NB4 (cell line): ENCODE data around the gene PLCH1.

Experiments used
- DNase-seq: peaks from one replicate; pipeline ENCODE4 v3.0.0; 2010; ENCODE audit warnings: low read depth
- H3K4me3 ChIP-seq: one replicate; pipeline ENCODE4 v1.5.1; 2011; ENCODE audit warnings: mild to moderate bottlenecking, low read depth, low read length, moderate library complexity
- CTCF ChIP-seq: IDR thresholded peaks from one replicate; pipeline ENCODE4 v1.5.1; 2012; ENCODE audit warnings: low read depth, low read length
- MAX ChIP-seq: IDR thresholded peaks from 2 replicates; pipeline ENCODE4 v1.6.1; 2011; ENCODE audit warnings: low read depth, low read length
- MYC ChIP-seq: IDR thresholded peaks from 2 replicates; pipeline ENCODE4 v1.6.1; 2011; ENCODE audit warnings: low read depth, low read length
- POLR2A ChIP-seq: IDR thresholded peaks from 2 replicates; pipeline ENCODE4 v1.6.1; 2011; ENCODE audit warnings: mild to moderate bottlenecking; ENCODE audit not compliant: insufficient read length; ENCODE audit errors: extremely low read depth

Gene PLCH1

DNA sequence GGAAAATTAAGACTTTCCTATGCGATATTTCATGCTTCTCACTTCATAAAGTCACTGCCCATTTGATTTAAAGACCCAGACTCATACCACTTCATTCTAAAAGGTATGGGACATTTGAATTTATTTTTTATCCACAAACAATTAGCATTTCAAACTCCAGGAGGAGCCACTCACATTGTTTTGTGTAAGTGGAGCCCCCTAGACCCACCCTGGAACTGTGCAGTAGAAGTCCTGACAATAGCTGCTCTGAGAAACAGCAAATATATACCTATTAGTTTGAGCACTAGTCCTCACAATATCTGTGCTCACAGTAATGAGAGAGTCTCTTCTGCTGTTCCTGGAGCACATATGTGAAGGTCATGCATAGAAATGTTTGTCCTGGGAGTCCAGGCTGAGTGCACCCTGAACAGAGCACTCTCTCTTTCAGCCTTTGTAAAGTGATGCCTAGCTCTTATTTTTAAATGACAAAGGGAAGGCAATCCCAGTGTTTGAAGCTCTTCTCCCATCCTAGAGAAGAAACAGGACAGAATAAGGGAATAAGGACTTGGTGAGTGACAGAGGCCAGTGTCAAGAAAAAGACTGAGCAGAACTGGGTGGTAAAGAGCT is 323.9 kb downstream of the PLCH1 start:
- peak; percentile 2 for DNase-seq
- no peak for TF ChIP-seq CTCF
- no peak for TF ChIP-seq POLR2A
- TF ChIP-seq MYC, result no peak
- no peak for TF ChIP-seq MAX
- no peak overlapping the region for H3K4me3 ChIP-seq

DNA sequence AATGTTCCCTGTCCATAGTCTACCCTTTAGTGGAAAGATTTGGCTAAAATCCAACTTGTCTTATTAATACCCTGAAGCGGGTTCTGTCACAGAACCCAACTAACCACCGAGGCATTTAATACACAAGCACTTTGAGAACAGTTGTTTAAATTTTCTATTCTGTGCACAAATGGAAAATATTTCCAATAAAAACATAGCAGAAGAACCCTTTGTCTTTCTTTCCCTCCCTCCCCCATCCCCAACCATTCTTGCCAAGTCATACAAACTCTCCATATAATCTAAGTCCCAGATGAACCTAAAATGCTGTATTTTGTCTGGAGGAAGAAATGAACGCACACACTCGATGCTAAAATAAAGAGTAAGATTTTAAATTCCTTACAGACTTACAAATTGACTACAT is 324.5 kb downstream of the PLCH1 start:
- no peak for DNase-seq
- TF ChIP-seq MAX (no peak), POLR2A (no peak), MYC (no peak), CTCF (no peak)
- no peak overlapping the region for H3K4me3 ChIP-seq

DNA sequence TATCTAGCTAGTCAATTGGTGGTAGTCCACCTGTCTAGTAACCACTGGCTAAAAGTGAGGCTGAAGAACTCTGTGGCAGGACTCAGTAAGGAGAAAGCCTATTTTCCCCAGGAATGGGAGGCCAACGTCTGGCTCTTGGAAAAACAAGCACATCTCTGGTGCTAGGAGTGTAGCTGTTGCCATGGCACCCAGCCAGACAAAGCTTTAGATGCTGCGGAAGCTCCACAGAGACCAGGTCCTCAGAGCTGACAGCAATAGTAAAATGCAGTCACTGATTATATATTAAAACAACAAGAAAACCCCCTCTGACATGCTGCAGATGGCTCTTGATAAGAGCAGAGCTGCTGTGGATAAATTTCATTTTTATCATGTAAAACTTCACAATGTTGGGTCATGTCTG is 326.5 kb downstream of the PLCH1 start:
- TF ChIP-seq MYC (no peak), MAX (no peak), POLR2A (no peak), CTCF (no peak)
- H3K4me3 ChIP-seq, result no peak overlapping the region
- DNase-seq, result no peak

GRCh38 chr3:155417119-155417517 is 327.8 kb downstream of the PLCH1 start:
- no peak for DNase-seq
- TF ChIP-seq POLR2A (no peak), MYC (no peak), CTCF (no peak), MAX (no peak)
- no peak overlapping the region for H3K4me3 ChIP-seq

- DNase-seq, result no peak
- H3K4me3 ChIP-seq, result no peak overlapping the region
- no peak for TF ChIP-seq MYC
- TF ChIP-seq POLR2A, result no peak
- TF ChIP-seq CTCF, result no peak
- TF ChIP-seq MAX, result no peak
Measured at GRCh38 chr3:155416500-155417118, 328.3 kb downstream of the PLCH1 start.

DNA sequence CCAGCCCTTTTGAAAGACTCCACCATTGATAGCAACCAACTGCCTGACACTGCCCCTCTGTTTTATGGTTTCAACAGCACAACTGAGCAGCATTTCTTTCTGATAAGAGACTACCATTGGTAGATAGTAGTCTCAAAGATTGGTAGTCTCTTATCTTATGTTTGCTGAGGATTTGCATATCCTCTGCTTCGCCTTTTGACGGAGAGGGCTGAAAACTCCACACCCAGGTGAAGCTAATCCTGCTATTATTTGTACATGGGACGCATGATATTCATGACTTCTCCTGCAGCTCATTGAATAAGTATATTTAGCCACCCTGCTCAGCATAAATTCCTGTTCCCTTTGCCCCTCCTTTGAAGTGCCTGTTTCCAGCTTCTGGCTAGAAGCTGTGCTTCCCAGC is 332.0 kb downstream of the PLCH1 start:
- DNase-seq, result no peak
- no peak overlapping the region for H3K4me3 ChIP-seq
- no peak for TF ChIP-seq POLR2A
- TF ChIP-seq MYC, result no peak
- no peak for TF ChIP-seq MAX
